Loucy (cell line): ENCODE results near the gene C10orf62.
A peak's percentile ranks its signal among the peaks of the same experiment; 100 is the strongest.

Experiments used
- H2AFZ ChIP-seq: fragments of 200-600 bp; sonication (generic); 2 replicates; pipeline ENCODE4 v1.6.0; 2016; ENCODE audit warnings: antibody characterized with exemption, mild to moderate bottlenecking, low read length, moderate library complexity
- H3F3A ChIP-seq: fragments of 200-600 bp; 2 replicates; pipeline ENCODE4 v1.6.0; 2016; ENCODE audit warnings: antibody characterized with exemption, low read depth, mild to moderate bottlenecking
- H3K27me3 ChIP-seq: fragments of 200-600 bp; sonication (generic); 2 replicates; pipeline ENCODE4 v1.6.1; 2014; ENCODE audit warnings: low read length, mild to moderate bottlenecking; ENCODE audit not compliant: insufficient read depth, poor library complexity, severe bottlenecking
- H3K36me3 ChIP-seq: fragments of 200-600 bp; sonication (generic); 2 replicates; pipeline ENCODE4 v1.6.1; 2016; ENCODE audit warnings: low read length; ENCODE audit not compliant: insufficient read depth
- H3K4me1 ChIP-seq: fragments of 200-600 bp; sonication (generic); 2 replicates; pipeline ENCODE4 v1.5.1; 2014; ENCODE audit warnings: low read length, mild to moderate bottlenecking; ENCODE audit not compliant: insufficient read depth, poor library complexity, severe bottlenecking
- H3K4me2 ChIP-seq: fragments of 200-600 bp; sonication (generic); 2 replicates; pipeline ENCODE4 v1.6.0; 2014; ENCODE audit warnings: antibody characterized with exemption, low read length, low read depth, mild to moderate bottlenecking; ENCODE audit not compliant: poor library complexity, severe bottlenecking
- H3K4me3 ChIP-seq: fragments of 200-600 bp; sonication (generic); 2 replicates; pipeline ENCODE4 v1.5.1; 2014; ENCODE audit warnings: low read length, mild to moderate bottlenecking, mixed read lengths; ENCODE audit not compliant: poor library complexity, severe bottlenecking
- H3K79me2 ChIP-seq: fragments of 200-600 bp; sonication (generic); 2 replicates; pipeline ENCODE4 v1.6.1; 2014; ENCODE audit warnings: low read length; ENCODE audit not compliant: insufficient read depth
- H3K9ac ChIP-seq: fragments of 200-600 bp; sonication (generic); 2 replicates; pipeline ENCODE4 v1.6.0; 2014; ENCODE audit warnings: mild to moderate bottlenecking, low read depth, low read length, moderate library complexity; ENCODE audit not compliant: poor library complexity, severe bottlenecking
- H3K9me2 ChIP-seq: fragments of 200-600 bp; sonication (generic); replicated peaks from 2 replicates; pipeline ENCODE4 v1.6.1; 2016; ENCODE audit warnings: low read depth, low read length, mixed read lengths
- H3K9me3 ChIP-seq: fragments of 200-600 bp; sonication (generic); 2 replicates; pipeline ENCODE4 v1.6.1; 2014; ENCODE audit warnings: mild to moderate bottlenecking, antibody characterized with exemption, low read length, low read depth; ENCODE audit not compliant: insufficient read depth
- H4K20me1 ChIP-seq: fragments of 200-600 bp; sonication (generic); 2 replicates; pipeline ENCODE4 v1.6.0; 2014; ENCODE audit warnings: antibody characterized with exemption, low read length, mild to moderate bottlenecking; ENCODE audit not compliant: insufficient read depth, poor library complexity, severe bottlenecking
- EZH2phosphoT487 ChIP-seq: fragments of 200-600 bp; IDR thresholded peaks from 2 replicates; pipeline ENCODE4 v1.6.1; 2018; ENCODE audit warnings: antibody characterized with exemption, mild to moderate bottlenecking, moderate library complexity, borderline replicate concordance
- TF ChIP-seq, protein P1 (sequence below): fragments of 200-600 bp; sonication (generic); conservative IDR thresholded peaks from 2 replicates; pipeline ENCODE4 v1.5.1; 2014; ENCODE audit warnings: mild to moderate bottlenecking, antibody characterized with exemption, low read length

C10orf62 gene

DNA sequence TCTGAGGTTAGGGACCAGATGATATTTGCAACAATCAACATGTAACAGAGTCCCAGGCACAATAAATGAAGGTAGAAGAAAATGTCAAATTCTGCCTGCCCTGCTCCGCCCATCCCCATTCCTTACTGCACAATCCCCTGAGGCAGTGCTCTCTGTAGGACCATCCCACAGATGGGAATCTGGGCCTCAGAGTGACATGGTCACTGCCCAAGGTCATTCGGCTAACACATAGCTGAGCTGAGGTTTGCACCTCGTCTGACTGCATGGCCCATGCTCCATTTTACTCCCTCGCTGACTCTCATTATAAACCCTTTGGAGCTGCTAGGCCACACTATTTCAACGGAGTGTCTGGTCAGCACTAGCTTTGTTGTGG is 4.1 kb upstream of the C10orf62 start:
- peaks cover under 1% of the 10 kb centered on the region for H3K4me1 ChIP-seq
- no peaks in the 10 kb centered on the region for H3K9me3 ChIP-seq
- H3K9me2 ChIP-seq = no peaks in the 10 kb centered on the region
- no peaks in the 10 kb centered on the region for H4K20me1 ChIP-seq
- H3K4me3 ChIP-seq = no peak overlapping the region
- H3K4me2 ChIP-seq = no peak overlapping the region
- no peak for TF ChIP-seq EZH2phosphoT487
- H3K27me3 ChIP-seq = no peaks in the 10 kb centered on the region
- H3K36me3 ChIP-seq = no peaks in the 10 kb centered on the region
- H3F3A ChIP-seq = no peaks in the 10 kb centered on the region
- H2AFZ ChIP-seq = no peak overlapping the region
- H3K79me2 ChIP-seq = no peaks in the 10 kb centered on the region
- H3K9ac ChIP-seq = no peak overlapping the region

DNA sequence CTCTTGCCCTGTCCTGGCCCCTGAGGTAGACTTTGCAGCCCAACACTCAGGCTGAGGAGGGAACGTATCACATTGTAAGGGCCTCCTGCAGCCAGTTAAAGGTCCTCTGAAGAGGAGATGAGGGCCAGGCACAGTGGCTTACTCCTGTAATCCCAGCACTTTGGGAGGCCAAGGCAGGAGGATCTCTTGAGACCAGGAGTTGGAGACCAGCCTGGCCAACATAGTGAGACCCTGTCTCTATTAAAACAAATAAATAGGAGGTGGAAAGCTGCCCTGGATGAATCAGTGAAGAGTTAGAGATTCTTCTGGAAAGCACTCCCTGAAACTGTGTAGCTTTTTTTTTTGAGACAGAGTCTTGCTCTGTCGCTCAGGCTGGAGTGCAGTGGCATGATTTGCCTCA is 2.3 kb upstream of the C10orf62 start:
- Histone ChIP-seq H3K4me3 (no peak overlapping the region), H3F3A (no peaks in the 10 kb centered on the region), H4K20me1 (no peaks in the 10 kb centered on the region), H3K79me2 (no peaks in the 10 kb centered on the region), H3K27me3 (no peaks in the 10 kb centered on the region), H3K9me3 (no peaks in the 10 kb centered on the region), H3K9me2 (no peaks in the 10 kb centered on the region), H3K4me2 (no peak overlapping the region), H3K4me1 (no peaks in the 10 kb centered on the region), H3K9ac (no peak overlapping the region), H2AFZ (0 out of 2 replicates have a peak overlapping the region, but pooled peaks have one; percentile 60), H3K36me3 (no peaks in the 10 kb centered on the region)
- TF ChIP-seq, protein P1, sequence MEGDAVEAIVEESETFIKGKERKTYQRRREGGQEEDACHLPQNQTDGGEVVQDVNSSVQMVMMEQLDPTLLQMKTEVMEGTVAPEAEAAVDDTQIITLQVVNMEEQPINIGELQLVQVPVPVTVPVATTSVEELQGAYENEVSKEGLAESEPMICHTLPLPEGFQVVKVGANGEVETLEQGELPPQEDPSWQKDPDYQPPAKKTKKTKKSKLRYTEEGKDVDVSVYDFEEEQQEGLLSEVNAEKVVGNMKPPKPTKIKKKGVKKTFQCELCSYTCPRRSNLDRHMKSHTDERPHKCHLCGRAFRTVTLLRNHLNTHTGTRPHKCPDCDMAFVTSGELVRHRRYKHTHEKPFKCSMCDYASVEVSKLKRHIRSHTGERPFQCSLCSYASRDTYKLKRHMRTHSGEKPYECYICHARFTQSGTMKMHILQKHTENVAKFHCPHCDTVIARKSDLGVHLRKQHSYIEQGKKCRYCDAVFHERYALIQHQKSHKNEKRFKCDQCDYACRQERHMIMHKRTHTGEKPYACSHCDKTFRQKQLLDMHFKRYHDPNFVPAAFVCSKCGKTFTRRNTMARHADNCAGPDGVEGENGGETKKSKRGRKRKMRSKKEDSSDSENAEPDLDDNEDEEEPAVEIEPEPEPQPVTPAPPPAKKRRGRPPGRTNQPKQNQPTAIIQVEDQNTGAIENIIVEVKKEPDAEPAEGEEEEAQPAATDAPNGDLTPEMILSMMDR = no peak

DNA sequence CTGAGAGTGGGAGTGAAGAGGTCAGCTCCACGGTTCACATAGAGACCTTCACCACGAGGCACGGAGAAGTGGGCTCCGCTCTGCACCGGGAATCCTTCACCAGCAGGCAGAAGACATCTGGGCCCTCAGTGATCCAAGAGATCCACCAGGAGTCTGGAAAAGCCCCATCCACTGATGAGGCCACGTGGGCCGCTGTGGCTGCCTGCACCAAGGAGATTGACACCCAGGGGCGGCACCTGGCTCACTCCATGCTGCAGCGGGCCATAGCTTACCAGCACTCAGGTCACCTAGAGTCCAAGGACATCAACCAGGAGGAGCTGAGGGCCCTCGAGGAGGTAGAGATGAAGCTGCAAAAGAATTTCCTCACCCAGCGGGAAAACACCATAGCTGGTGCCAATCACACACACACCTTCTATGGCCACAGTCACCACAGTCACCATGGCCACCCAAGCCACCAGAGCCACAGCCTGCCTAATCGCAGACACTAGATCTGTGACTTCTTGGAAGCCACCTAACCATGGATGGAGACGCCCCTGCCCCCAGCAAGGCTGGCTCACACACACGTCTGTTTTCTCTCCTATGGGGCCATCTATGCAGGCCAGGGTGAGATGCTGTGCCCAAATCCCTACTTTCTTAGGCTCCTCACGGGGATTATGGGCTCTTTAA is 694 bp downstream of the C10orf62 start:
- H4K20me1 ChIP-seq = no peaks in the 10 kb centered on the region
- H3K4me2 ChIP-seq = no peak overlapping the region
- no peak overlapping the region for H3K4me3 ChIP-seq
- no peaks in the 10 kb centered on the region for H3K36me3 ChIP-seq
- H3K4me1 ChIP-seq = no peaks in the 10 kb centered on the region
- no peaks in the 10 kb centered on the region for H3K9me2 ChIP-seq
- H3K9ac ChIP-seq = no peak overlapping the region
- no peaks in the 10 kb centered on the region for H3K27me3 ChIP-seq
- H2AFZ ChIP-seq = no peak overlapping the region
- H3K9me3 ChIP-seq = no peaks in the 10 kb centered on the region
- TF ChIP-seq EZH2phosphoT487 = no peak
- TF ChIP-seq, protein P1 = no peak
- H3K79me2 ChIP-seq = no peaks in the 10 kb centered on the region
- H3F3A ChIP-seq = no peaks in the 10 kb centered on the region
